Glutamatergic neuron (in vitro differentiated cells): ENCODE measurements around the gene C10orf62. TPM values are rescaled to one million over a fixed set of nuclear protein-coding genes. Genes with fewer than 3 reads are reported as not detected.

Experiments used
- DNase-seq: peaks from one replicate; pipeline ENCODE4 v3.0.0; 2022
- H3K27ac Mint-ChIP-seq: one replicate; pipeline ENCODE4 v1.8.0; 2020; ENCODE audit warnings: mild to moderate bottlenecking, mixed read lengths, inconsistent platforms; ENCODE audit not compliant: unreplicated experiment
- H3K27me3 Mint-ChIP-seq: one replicate; pipeline ENCODE4 v1.8.0; 2020; ENCODE audit warnings: mild to moderate bottlenecking, moderate library complexity, mixed read lengths, inconsistent platforms; ENCODE audit not compliant: unreplicated experiment
- H3K36me3 Mint-ChIP-seq: one replicate; pipeline ENCODE4 v1.8.0; 2020; ENCODE audit warnings: mild to moderate bottlenecking, mixed read lengths, inconsistent platforms; ENCODE audit not compliant: unreplicated experiment
- H3K4me1 Mint-ChIP-seq: one replicate; pipeline ENCODE4 v1.8.0; 2020; ENCODE audit warnings: mild to moderate bottlenecking, low read depth, mixed read lengths, inconsistent platforms; ENCODE audit not compliant: unreplicated experiment
- H3K4me3 Mint-ChIP-seq: one replicate; pipeline ENCODE4 v1.8.0; 2020; ENCODE audit warnings: mild to moderate bottlenecking, mixed read lengths, inconsistent platforms; ENCODE audit not compliant: unreplicated experiment
- H3K9me3 Mint-ChIP-seq: one replicate; pipeline ENCODE4 v1.8.0; 2020; ENCODE audit warnings: mild to moderate bottlenecking, moderate library complexity, mixed read lengths, inconsistent platforms; ENCODE audit not compliant: unreplicated experiment
- total RNA-seq: library from RNA; stranded (reverse); fragmentation: NEBNext Ultra II Directional; extraction: Animal tissue kit (Norgen Biotek cat#: 25700); gene quantifications from one replicate; pipeline ENCODE4 v1.2.1, GENCODE V29; 2021; ENCODE audit not compliant: unreplicated experiment
- TF ChIP-seq, protein P1 (sequence below): fragments of 200-600 bp; sonication (generic); IDR thresholded peaks from one replicate; pipeline ENCODE4 v1.5.0; 2021; ENCODE audit not compliant: partially characterized antibody, unreplicated experiment

The C10orf62 gene
- total RNA-seq, 1 donor from 2014 or later, result not detected

DNA sequence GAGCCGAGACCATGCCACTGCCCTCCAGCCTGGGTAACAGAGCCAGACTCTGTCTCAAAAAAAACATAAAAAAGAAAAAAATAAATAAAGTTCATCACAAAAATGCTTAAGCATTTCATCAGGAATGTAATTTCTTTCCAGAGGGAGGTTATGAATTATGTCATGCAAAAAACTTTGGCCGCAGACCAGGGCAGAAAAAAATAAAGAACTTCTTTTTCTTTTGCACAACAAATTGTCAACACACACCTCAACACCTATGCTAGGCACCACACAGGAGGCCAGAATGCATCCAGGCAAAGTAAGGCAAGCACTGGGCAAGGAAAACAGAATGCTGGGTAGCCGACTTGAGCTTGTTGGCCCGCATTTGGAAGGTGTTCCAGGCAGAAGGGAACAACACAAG lies 3.9 kb downstream of the C10orf62 start:
- no peaks in the 10 kb centered on the region for H3K4me1 Mint-ChIP-seq
- TF ChIP-seq, protein P1, sequence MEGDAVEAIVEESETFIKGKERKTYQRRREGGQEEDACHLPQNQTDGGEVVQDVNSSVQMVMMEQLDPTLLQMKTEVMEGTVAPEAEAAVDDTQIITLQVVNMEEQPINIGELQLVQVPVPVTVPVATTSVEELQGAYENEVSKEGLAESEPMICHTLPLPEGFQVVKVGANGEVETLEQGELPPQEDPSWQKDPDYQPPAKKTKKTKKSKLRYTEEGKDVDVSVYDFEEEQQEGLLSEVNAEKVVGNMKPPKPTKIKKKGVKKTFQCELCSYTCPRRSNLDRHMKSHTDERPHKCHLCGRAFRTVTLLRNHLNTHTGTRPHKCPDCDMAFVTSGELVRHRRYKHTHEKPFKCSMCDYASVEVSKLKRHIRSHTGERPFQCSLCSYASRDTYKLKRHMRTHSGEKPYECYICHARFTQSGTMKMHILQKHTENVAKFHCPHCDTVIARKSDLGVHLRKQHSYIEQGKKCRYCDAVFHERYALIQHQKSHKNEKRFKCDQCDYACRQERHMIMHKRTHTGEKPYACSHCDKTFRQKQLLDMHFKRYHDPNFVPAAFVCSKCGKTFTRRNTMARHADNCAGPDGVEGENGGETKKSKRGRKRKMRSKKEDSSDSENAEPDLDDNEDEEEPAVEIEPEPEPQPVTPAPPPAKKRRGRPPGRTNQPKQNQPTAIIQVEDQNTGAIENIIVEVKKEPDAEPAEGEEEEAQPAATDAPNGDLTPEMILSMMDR, result no peak
- DNase-seq, result no peak
- no peaks in the 10 kb centered on the region for H3K36me3 Mint-ChIP-seq
- H3K4me3 Mint-ChIP-seq, result no peak overlapping the region
- H3K27ac Mint-ChIP-seq, result no peak overlapping the region
- no peaks in the 10 kb centered on the region for H3K9me3 Mint-ChIP-seq
- no peaks in the 10 kb centered on the region for H3K27me3 Mint-ChIP-seq

DNA sequence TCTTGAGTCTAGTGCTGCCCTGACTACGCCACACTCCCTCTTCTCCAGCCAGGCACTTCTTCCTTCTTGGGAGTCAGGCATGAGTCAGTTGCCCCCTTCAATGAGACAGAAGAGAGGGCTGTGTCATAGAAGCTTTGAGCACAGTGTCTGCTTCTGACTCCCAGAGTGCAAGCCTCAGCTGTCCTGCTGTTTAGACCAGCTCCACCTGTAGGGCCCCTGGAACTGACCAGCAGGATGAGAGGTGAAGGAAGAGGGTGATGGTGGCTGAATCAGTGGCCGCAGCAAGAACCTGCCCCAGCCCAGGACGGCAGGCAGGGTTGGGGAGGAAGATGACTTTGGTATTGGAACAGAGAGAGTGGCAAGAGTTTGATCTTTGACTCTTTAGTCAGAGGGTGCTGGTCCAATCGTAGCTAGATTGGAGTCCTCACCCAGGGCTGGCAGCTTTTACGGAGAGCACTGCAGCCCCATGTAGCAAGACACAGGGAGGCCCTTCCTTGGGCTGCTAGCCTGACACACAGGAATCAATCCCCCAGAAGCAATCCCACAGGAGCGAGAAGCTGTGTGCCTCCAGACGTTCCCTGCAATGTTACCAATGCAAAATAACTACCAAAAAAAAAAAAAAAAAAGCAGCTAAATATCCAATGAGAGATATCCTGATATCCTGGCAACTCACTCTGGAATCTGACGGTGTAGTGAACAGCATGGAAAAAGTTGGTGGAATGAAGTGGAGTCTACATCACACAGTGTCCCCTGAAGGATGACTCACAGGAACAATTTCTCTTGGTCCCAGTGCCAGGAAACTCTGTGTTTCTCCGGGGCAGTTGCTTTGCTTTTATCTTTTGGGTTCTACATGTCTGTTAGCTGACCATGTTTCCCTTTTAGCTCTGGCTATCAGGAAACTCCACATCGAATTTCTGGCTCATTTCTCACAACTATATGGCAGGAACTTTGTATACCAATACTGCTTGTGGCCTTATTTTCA lies 6.9 kb downstream of the C10orf62 start:
- Mint-ChIP-seq H3K27ac (no peak overlapping the region), H3K36me3 (no peaks in the 10 kb centered on the region), H3K4me1 (no peaks in the 10 kb centered on the region), H3K27me3 (no peaks in the 10 kb centered on the region), H3K4me3 (no peak overlapping the region), H3K9me3 (no peaks in the 10 kb centered on the region)
- TF ChIP-seq, protein P1, result no peak
- no peak for DNase-seq

DNA sequence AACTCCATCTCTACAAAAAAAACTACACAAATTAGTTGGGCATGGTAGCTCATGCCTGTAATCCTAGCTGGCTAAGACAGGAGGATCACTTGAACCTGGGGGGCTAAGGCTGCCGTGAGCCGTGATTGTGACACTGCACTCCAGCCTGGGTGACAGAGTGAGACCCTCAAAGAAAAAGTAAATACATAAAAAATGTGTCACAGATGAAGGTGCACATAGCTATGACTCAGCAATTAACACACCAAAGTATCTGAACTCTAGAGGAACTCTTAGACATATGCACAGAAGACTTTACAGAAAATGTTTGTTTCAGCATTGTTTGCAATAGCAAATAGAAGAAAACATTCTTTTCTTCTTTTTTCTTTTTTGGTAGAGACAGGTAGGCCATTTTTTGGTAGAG lies 8.3 kb downstream of the C10orf62 start:
- TF ChIP-seq, protein P1, result no peak
- H3K9me3 Mint-ChIP-seq, result no peaks in the 10 kb centered on the region
- H3K4me1 Mint-ChIP-seq, result no peaks in the 10 kb centered on the region
- H3K4me3 Mint-ChIP-seq, result no peak overlapping the region
- H3K36me3 Mint-ChIP-seq, result no peaks in the 10 kb centered on the region
- no peak for DNase-seq
- H3K27me3 Mint-ChIP-seq, result no peaks in the 10 kb centered on the region
- no peak overlapping the region for H3K27ac Mint-ChIP-seq

DNA sequence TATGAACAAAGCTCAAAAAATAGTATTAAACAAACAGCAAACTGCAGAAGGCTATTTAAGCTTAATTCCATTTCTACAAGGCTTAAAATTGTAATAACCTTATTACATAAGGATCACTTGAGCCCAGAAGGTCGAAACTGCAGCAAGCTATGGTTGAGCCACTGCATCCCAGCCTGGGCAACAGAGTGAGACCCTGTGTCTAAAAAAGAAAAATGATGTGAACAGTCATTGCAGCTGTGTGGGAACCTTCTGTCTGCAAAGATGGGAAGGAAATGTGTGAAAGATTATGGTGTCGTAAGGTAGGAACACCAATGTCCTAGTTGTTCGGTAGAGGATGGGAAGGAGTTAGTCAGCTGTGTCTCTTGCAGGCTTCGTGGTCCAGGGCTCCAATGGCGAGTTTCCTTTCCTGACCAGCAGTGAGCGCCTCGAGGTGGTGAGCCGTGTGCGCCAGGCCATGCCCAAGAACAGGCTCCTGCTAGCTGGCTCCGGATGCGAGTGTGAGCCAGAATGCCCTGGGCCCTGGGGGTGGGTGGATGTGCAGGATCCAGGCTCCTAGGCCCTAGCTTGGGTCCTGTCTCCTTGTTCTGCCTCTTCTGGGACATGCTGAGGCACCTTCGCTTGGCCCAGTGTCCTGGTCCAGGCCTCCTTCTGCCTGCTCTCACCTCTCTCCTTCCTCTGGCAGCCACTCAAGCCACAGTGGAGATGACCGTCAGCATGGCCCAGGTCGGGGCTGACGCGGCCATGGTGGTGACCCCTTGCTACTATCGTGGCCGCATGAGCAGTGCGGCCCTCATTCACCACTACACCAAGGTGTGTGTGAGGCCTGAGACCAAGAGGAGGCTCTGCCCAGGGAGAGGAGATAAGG lies 9.1 kb downstream of the C10orf62 start:
- DNase-seq, result no peak
- H3K36me3 Mint-ChIP-seq, result no peaks in the 10 kb centered on the region
- H3K4me1 Mint-ChIP-seq, result no peaks in the 10 kb centered on the region
- no peak overlapping the region for H3K27ac Mint-ChIP-seq
- no peaks in the 10 kb centered on the region for H3K9me3 Mint-ChIP-seq
- TF ChIP-seq, protein P1, result no peak
- H3K4me3 Mint-ChIP-seq, result no peak overlapping the region
- H3K27me3 Mint-ChIP-seq, result no peaks in the 10 kb centered on the region
